A549 (cell line): ENCODE results near the gene REX1BD. TPM values are rescaled to one million over a fixed set of nuclear protein-coding genes. Genes with fewer than 3 reads are reported as not detected.

ENCODE experiments used
- ATAC-seq, 2 experiments: fragments of 200-7000 bp in 1 of 2; fragments of >200 bp in 1 of 2; cut with Nextera tagmentation in 1 of 2; cut with Tn5 transposase in 1 of 2; 3 replicates each; pipeline versions ENCODE4 v1.8.0 to v1.9.1; 2018 to 2020; ENCODE audit warnings: mild to moderate bottlenecking in 1 of 2, moderate library complexity in 1 of 2
- CTCF ChIA-PET: fragments of 300-600 bp; sonication (Branson Sonifier 250); formaldehyde crosslinking; extraction: SDS; loops from one replicate; lab custom pipeline; 2021; ENCODE audit warnings: antibody characterized with exemption, inconsistent platforms; lab: Yijun Ruan, JAX
- POLR2A ChIA-PET: fragments of 350-600 bp; formaldehyde crosslinking; extraction: SDS; loops from one replicate; lab custom pipeline; 2021; ENCODE audit warnings: antibody characterized with exemption, inconsistent platforms; lab: Yijun Ruan, JAX
- DNase-seq, 2 experiments: peaks; one replicate each; pipeline versions ENCODE4 v3.0.0 to v3.0.0-alpha.2; 2011 to 2016; ENCODE audit warnings: low read depth in 1 of 2, low spot score in 1 of 2
- FAIRE-seq: peaks from 2 replicates; lab custom pipeline; 2011; peaks lifted over from hg19 to GRCh38; lab: Jason Lieb, UNC
- H3K27ac ChIP-seq, 2 experiments: fragments of >200 bp; sonication (Bioruptor Twin); formaldehyde crosslinking; 3 replicates each; pipeline ENCODE4 v1.5.1; 2016 to 2017
- H3K4me1 ChIP-seq: fragments of >200 bp; sonication (Bioruptor Twin); formaldehyde crosslinking; 3 replicates; pipeline ENCODE4 v1.6.1; 2016
- H3K4me2 ChIP-seq: fragments of >200 bp; sonication (Bioruptor Twin); formaldehyde crosslinking; 3 replicates; pipeline ENCODE4 v1.6.1; 2016
- H3K4me3 ChIP-seq: fragments of >200 bp; sonication (Bioruptor Twin); formaldehyde crosslinking; 3 replicates; pipeline ENCODE4 v1.5.1; 2016
- H3K9me3 ChIP-seq: fragments of >200 bp; sonication (Bioruptor Twin); formaldehyde crosslinking; 3 replicates; pipeline ENCODE4 v1.6.1; 2016
- BHLHE40 ChIP-seq: IDR thresholded peaks from 2 replicates; pipeline ENCODE4 v1.6.1; 2012; ENCODE audit warnings: low read depth, low read length, inconsistent platforms
- CEBPB ChIP-seq, 2 experiments: fragments of >200 bp in 1 of 2; sonication (Bioruptor Twin) in 1 of 2; formaldehyde crosslinking in 1 of 2; IDR thresholded peaks; 2 replicates each; pipeline ENCODE4 v1.6.1; 2012 to 2016
- CHD2 ChIP-seq: fragments of 150-350 bp; IDR thresholded peaks from 2 replicates; pipeline ENCODE4 v1.6.1; 2014; ENCODE audit warnings: low read length; ENCODE audit not compliant: partially characterized antibody
- CHD4 ChIP-seq: fragments of 200-600 bp; sonication (generic); IDR thresholded peaks from 2 replicates; pipeline ENCODE4 v1.6.1; 2016; ENCODE audit warnings: antibody characterized with exemption, mild to moderate bottlenecking, borderline replicate concordance
- EHF ChIP-seq: fragments of 250-450 bp; sonication (Bioruptor Pico); IDR thresholded peaks from 2 replicates; pipeline ENCODE4 v1.5.0; 2020; ENCODE audit warnings: mild to moderate bottlenecking
- FOXS1 ChIP-seq: fragments of 250-450 bp; sonication (Bioruptor Pico); IDR thresholded peaks from 2 replicates; pipeline ENCODE4 v1.5.0; 2020; ENCODE audit warnings: mild to moderate bottlenecking, moderate library complexity
- HDAC2 ChIP-seq: fragments of 200-600 bp; sonication (generic); IDR thresholded peaks from 2 replicates; pipeline ENCODE4 v1.6.1; 2016
- HEYL ChIP-seq: fragments of 250-450 bp; sonication (Bioruptor Pico); IDR thresholded peaks from 2 replicates; pipeline ENCODE4 v1.8.0; 2021; ENCODE audit warnings: mild to moderate bottlenecking, moderate library complexity
- JUN ChIP-seq, 2 experiments: fragments of >200 bp; sonication (Bioruptor Twin); formaldehyde crosslinking; IDR thresholded peaks; 2 replicates in 1 of 2; 3 replicates in 1 of 2; pipeline ENCODE4 v1.6.1; 2016 to 2017
- JUNB ChIP-seq: fragments of >200 bp; sonication (Bioruptor Twin); formaldehyde crosslinking; IDR thresholded peaks from 2 replicates; pipeline ENCODE4 v1.6.1; 2016
- KDM1A ChIP-seq: fragments of 200-600 bp; sonication (generic); IDR thresholded peaks from 2 replicates; pipeline ENCODE4 v1.6.1; 2016; ENCODE audit warnings: low read depth, mild to moderate bottlenecking
- NPAS2 ChIP-seq: fragments of 250-450 bp; sonication (Bioruptor Pico); IDR thresholded peaks from 2 replicates; pipeline ENCODE4 v1.8.0; 2022; ENCODE audit warnings: mild to moderate bottlenecking, moderate library complexity, borderline replicate concordance
- POLR2A ChIP-seq: IDR thresholded peaks from 2 replicates; pipeline ENCODE4 v1.6.1; 2012; ENCODE audit warnings: mild to moderate bottlenecking, low read length
- RAD21 ChIP-seq, 2 experiments: fragments of >200 bp in 1 of 2; sonication (Bioruptor Twin) in 1 of 2; formaldehyde crosslinking in 1 of 2; IDR thresholded peaks in 1 of 2; conservative IDR thresholded peaks in 1 of 2; 2 replicates in 1 of 2; 3 replicates in 1 of 2; pipeline ENCODE4 v1.6.1; 2012 to 2018; ENCODE audit warnings: inconsistent platforms in 1 of 2
- RARB ChIP-seq: fragments of 250-450 bp; sonication (Bioruptor Pico); IDR thresholded peaks from 2 replicates; pipeline ENCODE4 v1.8.0; 2021; ENCODE audit warnings: mild to moderate bottlenecking, moderate library complexity
- RFX5 ChIP-seq: fragments of 450-650 bp; IDR thresholded peaks from 2 replicates; pipeline ENCODE4 v1.7.1; 2014; ENCODE audit warnings: antibody characterized with exemption, mild to moderate bottlenecking, moderate library complexity
- ZNF302 ChIP-seq: fragments of 250-450 bp; sonication (Bioruptor Pico); IDR thresholded peaks from 2 replicates; pipeline ENCODE4 v1.9.0; 2021; ENCODE audit warnings: inconsistent platforms, mild to moderate bottlenecking, moderate library complexity
- WGBS: methylation state at CpG from one replicate; pipeline ENCODE4 v1.1.6; 2017; ENCODE audit errors: missing lambda C conversion rate; 5-methylcytosine and 5-hydroxymethylcytosine counted together
- polyA plus RNA-seq, 4 experiments: library from polyadenylated mRNA; depleted of rRNA in 3 of 4; stranded (reverse); fragments of >200 nt; fragmentation: RNase III in 1 of 4; extraction: RNeasy Plus Mini Kit Qiagen cat#74134 plus additional on column Dnase treatment in 1 of 4; gene quantifications; 2 replicates in 3 of 4; 3 replicates in 1 of 4; pipeline ENCODE4 v1.2.3, GENCODE V29; 2011 to 2017
- TF ChIP-seq, protein P1 (sequence below): fragments of >200 bp; sonication (Bioruptor Twin); formaldehyde crosslinking; IDR thresholded peaks from 3 replicates; pipeline ENCODE4 v1.6.1; 2016
- TF ChIP-seq, protein P2 (sequence below): IDR thresholded peaks from 2 replicates; pipeline ENCODE4 v1.6.1; 2012
- TF ChIP-seq, protein P3 (sequence below): IDR thresholded peaks from 2 replicates; pipeline ENCODE4 v1.6.1; 2012
- TF ChIP-seq, protein P4 (sequence below): fragments of 250-450 bp; sonication (Bioruptor Pico); IDR thresholded peaks from 2 replicates; pipeline ENCODE4 v1.5.0; 2020; ENCODE audit warnings: low read depth, mild to moderate bottlenecking, moderate library complexity
- TF ChIP-seq, protein P5 (sequence below): fragments of 450-650 bp; IDR thresholded peaks from 2 replicates; pipeline ENCODE4 v1.6.1; 2014; ENCODE audit warnings: antibody characterized with exemption
- TF ChIP-seq, protein P6 (sequence below): IDR thresholded peaks from 2 replicates; pipeline ENCODE4 v1.6.1; 2012; ENCODE audit warnings: low read depth, borderline replicate concordance
- TF ChIP-seq, protein P7 (sequence below): fragments of >200 bp; sonication (Bioruptor Twin); formaldehyde crosslinking; IDR thresholded peaks from 2 replicates; pipeline ENCODE4 v1.6.1; 2016
- TF ChIP-seq, protein P8 (sequence below): fragments of 250-450 bp; sonication (Bioruptor Pico); IDR thresholded peaks from 2 replicates; pipeline ENCODE4 v1.5.0; 2021; ENCODE audit warnings: mild to moderate bottlenecking, moderate library complexity, borderline replicate concordance

The REX1BD gene
- polyA plus RNA-seq, 2 of the 4 experiments (the other 2 are of a cell fraction) = 23.1 to 47.3 TPM

DNA sequence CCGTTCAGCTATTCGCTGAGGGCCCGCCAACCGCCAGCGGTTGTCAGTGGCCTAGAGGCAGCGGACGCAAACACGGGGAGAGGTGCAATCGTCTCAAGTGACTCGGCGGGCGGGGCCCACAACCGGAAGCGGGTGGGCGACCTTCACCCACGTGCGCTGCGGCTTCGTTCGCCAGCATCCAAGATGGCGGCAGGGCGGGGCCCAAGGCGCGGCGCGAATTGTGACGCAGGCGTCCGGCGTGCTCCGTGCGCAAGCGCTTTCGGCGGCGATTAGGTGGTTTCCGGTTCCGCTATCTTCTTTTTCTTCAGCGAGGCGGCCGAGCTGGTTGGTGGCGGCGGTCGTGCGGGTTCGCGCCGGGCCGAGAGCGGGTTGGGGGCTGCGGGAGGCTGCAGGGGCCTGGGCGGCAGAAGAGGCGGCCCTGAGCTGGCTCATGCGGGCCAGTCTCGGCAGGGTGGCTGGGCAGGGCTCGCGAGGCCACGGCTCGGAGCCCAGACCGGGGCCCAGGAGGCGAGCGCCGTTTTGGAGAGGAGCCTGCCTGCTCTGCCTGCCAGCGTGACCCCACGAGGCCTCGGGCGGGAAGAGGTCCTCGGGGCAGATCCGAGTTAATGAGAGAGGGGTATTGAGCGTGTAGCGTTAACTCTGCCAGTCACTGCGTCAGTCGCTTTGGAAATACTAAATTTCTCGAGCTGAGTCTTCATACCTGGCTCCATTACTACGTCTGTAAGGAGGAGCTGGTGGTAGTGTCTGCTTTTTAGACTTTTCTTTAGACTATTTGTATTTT is 16.8 kb upstream of the REX1BD start, which contains the start of gene UBA52 (continued):
- TF ChIP-seq, protein P1, sequence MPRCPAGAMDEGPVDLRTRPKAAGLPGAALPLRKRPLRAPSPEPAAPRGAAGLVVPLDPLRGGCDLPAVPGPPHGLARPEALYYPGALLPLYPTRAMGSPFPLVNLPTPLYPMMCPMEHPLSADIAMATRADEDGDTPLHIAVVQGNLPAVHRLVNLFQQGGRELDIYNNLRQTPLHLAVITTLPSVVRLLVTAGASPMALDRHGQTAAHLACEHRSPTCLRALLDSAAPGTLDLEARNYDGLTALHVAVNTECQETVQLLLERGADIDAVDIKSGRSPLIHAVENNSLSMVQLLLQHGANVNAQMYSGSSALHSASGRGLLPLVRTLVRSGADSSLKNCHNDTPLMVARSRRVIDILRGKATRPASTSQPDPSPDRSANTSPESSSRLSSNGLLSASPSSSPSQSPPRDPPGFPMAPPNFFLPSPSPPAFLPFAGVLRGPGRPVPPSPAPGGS = peak; percentile 83; the same call in 2 of the 3 replicates
- TF ChIP-seq RFX5 (no peak), ZNF302 (CRISPR knock-in tag) (no peak), CEBPB (IDR thresholded peaks at IDR 0.05) (0 out of 4 replicates have a peak, but pooled peaks of 1 of the 2 experiments have one; percentile 26), JUN (IDR thresholded peaks at IDR 0.05) (peak in 1 of 2 experiments; percentile 93; a peak in 4 of 5 replicates), CHD4 (no peak), FOXS1 (no peak), BHLHE40 (0 out of 2 replicates have a peak, but pooled peaks have one; percentile 35)
- TF ChIP-seq, protein P2, sequence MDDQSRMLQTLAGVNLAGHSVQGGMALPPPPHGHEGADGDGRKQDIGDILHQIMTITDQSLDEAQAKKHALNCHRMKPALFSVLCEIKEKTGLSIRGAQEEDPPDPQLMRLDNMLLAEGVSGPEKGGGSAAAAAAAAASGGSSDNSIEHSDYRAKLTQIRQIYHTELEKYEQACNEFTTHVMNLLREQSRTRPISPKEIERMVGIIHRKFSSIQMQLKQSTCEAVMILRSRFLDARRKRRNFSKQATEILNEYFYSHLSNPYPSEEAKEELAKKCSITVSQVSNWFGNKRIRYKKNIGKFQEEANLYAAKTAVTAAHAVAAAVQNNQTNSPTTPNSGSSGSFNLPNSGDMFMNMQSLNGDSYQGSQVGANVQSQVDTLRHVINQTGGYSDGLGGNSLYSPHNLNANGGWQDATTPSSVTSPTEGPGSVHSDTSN = 0 out of 2 replicates have a peak, but pooled peaks have one; percentile 35
- TF ChIP-seq, protein P3, sequence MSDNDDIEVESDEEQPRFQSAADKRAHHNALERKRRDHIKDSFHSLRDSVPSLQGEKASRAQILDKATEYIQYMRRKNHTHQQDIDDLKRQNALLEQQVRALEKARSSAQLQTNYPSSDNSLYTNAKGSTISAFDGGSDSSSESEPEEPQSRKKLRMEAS = peak; percentile 99
- TF ChIP-seq, protein P4, sequence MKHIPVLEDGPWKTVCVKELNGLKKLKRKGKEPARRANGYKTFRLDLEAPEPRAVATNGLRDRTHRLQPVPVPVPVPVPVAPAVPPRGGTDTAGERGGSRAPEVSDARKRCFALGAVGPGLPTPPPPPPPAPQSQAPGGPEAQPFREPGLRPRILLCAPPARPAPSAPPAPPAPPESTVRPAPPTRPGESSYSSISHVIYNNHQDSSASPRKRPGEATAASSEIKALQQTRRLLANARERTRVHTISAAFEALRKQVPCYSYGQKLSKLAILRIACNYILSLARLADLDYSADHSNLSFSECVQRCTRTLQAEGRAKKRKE = no peak
- TF ChIP-seq, protein P5, sequence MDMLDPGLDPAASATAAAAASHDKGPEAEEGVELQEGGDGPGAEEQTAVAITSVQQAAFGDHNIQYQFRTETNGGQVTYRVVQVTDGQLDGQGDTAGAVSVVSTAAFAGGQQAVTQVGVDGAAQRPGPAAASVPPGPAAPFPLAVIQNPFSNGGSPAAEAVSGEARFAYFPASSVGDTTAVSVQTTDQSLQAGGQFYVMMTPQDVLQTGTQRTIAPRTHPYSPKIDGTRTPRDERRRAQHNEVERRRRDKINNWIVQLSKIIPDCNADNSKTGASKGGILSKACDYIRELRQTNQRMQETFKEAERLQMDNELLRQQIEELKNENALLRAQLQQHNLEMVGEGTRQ = peak; percentile 88

DNA sequence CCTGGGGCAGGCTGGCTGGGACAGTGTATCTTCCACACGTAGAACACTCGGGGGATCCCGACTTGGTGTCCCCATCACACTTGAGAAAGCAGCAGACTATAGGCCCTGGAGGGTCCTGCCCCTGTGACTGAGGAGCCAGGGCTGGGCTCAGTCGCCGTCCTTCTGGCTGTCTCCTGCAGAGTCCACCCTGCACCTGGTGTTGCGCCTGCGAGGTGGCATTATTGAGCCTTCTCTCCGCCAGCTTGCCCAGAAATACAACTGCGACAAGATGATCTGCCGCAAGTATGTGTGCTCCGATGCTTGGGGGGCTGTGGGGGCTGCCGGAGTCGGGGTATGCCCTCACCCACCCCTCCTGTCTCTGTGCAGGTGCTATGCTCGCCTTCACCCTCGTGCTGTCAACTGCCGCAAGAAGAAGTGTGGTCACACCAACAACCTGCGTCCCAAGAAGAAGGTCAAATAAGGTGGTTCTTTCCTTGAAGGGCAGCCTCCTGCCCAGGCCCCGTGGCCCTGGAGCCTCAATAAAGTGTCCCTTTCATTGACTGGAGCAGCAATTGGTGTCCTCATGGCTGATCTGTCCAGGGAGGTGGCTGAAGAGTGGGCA is 13.8 kb upstream of the REX1BD start:
- DNase-seq (no peak), ATAC-seq (no peak), FAIRE-seq (no peak)
- Histone ChIP-seq H3K4me3 (no peak overlapping the region), H3K4me1 (peaks cover 19% of the 10 kb centered on the region), H3K4me2 (no peak overlapping the region), H3K9me3 (no peaks in the 10 kb centered on the region), H3K27ac (no peak overlapping the region)
- POLR2A ChIA-PET = no interaction called here
- 95% methylated on average over 18 of the region's 18 CpGs for WGBS
- TF ChIP-seq CHD4 = no peak
- TF ChIP-seq, protein P6, sequence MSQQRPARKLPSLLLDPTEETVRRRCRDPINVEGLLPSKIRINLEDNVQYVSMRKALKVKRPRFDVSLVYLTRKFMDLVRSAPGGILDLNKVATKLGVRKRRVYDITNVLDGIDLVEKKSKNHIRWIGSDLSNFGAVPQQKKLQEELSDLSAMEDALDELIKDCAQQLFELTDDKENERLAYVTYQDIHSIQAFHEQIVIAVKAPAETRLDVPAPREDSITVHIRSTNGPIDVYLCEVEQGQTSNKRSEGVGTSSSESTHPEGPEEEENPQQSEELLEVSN = no peak
- no peak for TF ChIP-seq RARB (CRISPR knock-in tag)
- TF ChIP-seq RAD21 (conservative IDR thresholded peaks at IDR 0.05 in 1 of 2, IDR thresholded peaks at IDR 0.05 in 1 of 2) = no peak
- TF ChIP-seq, protein P3 = no peak
- CTCF ChIA-PET = interaction anchor here (1.2 kb wide), 1 partner anchor 11 kb away, joined by 4 read pairs; no protein-coding TSS in a partner anchor

DNA sequence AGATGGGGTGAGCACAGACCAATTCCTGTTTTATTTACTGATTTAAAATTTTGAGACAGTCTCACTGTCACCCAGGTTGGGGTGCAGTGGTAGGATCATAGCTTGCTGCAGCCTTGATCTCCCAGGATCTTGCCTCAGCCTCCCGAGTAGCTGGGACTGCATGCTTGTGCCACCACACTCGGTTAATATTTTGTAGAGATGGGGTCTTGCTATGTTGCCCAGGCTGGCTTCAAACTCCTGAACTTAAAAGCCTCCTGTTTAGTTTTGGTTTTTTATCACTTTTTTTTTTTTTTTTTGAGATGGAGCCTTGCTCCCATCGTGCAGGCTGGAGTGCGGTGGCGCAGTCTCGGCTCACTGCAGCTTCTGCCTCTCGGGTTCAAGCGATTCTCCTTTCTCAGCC is 12.2 kb upstream of the REX1BD start:
- Histone ChIP-seq H3K4me1 (peaks cover 14% of the 10 kb centered on the region), H3K9me3 (no peaks in the 10 kb centered on the region), H3K4me3 (no peak overlapping the region), H3K4me2 (no peak overlapping the region), H3K27ac (no peak overlapping the region)
- no peak for FAIRE-seq
- CTCF ChIA-PET = interaction anchor here (1.6 to 3.8 kb wide), 2 partner anchors 12 to 271 kb away, joined by 3 to 22 read pairs; partner anchors contain the start of gene REX1BD
- DNase-seq = no peak
- POLR2A ChIA-PET = no interaction called here
- 95% methylated on average over 8 of the region's 8 CpGs for WGBS
- ATAC-seq = no peak
- TF ChIP-seq, protein P7, sequence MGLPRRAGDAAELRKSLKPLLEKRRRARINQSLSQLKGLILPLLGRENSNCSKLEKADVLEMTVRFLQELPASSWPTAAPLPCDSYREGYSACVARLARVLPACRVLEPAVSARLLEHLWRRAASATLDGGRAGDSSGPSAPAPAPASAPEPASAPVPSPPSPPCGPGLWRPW = no peak
- TF ChIP-seq HDAC2 = no peak
- TF ChIP-seq RARB (CRISPR knock-in tag) = no peak
- TF ChIP-seq HEYL (CRISPR knock-in tag) = no peak
- TF ChIP-seq KDM1A = no peak
- TF ChIP-seq, protein P2 = no peak
- no peak for TF ChIP-seq EHF (CRISPR knock-in tag)
- no peak for TF ChIP-seq NPAS2 (CRISPR knock-in tag)
- no peak for TF ChIP-seq JUNB
- TF ChIP-seq POLR2A = no peak
- TF ChIP-seq RAD21 (conservative IDR thresholded peaks at IDR 0.05 in 1 of 2, IDR thresholded peaks at IDR 0.05 in 1 of 2) = no peak
- TF ChIP-seq, protein P8, sequence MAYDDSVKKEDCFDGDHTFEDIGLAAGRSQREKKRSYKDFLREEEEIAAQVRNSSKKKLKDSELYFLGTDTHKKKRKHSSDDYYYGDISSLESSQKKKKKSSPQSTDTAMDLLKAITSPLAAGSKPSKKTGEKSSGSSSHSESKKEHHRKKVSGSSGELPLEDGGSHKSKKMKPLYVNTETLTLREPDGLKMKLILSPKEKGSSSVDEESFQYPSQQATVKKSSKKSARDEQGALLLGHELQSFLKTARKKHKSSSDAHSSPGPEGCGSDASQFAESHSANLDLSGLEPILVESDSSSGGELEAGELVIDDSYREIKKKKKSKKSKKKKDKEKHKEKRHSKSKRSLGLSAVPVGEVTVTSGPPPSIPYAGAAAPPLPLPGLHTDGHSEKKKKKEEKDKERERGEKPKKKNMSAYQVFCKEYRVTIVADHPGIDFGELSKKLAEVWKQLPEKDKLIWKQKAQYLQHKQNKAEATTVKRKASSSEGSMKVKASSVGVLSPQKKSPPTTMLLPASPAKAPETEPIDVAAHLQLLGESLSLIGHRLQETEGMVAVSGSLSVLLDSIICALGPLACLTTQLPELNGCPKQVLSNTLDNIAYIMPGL (CRISPR knock-in tag) = no peak
- TF ChIP-seq CHD2 = no peak
